ENCODE data around the gene DENND1A.

DENND1A gene

GRCh38 chr9:123880420-123880819, 49.5 kb downstream of the DENND1A start:
- Histone ChIP-seq H4K20me1 (ENCODE audit: insufficient read depth, low read length, poor library complexity, severe bottlenecking) (no peaks in the 10 kb centered on the region), H2AFZ (ENCODE audit: low read length) (no peak overlapping the region), H3K4me3 (ENCODE audit: low read length, poor library complexity, severe bottlenecking) (no peak overlapping the region), H3K36me3 (ENCODE audit: insufficient read depth, low read length) (peaks cover 7% of the 10 kb centered on the region; the same call in 1 of the 2 replicates), H3K4me1 (ENCODE audit: insufficient read depth, low read length, poor library complexity, severe bottlenecking) (no peaks in the 10 kb centered on the region), H3K9ac (ENCODE audit: low read depth, low read length, poor library complexity, severe bottlenecking) (no peak overlapping the region), H3K27me3 (ENCODE audit: insufficient read depth, low read length, poor library complexity, severe bottlenecking) (no peaks in the 10 kb centered on the region), H3K4me2 (ENCODE audit: low read depth, low read length, poor library complexity, severe bottlenecking) (no peak overlapping the region), H3K9me2 (replicated peaks; ENCODE audit: low read depth, low read length) (no peaks in the 10 kb centered on the region), H3F3A (ENCODE audit: low read depth) (no peaks in the 10 kb centered on the region), H3K9me3 (ENCODE audit: insufficient read depth, low read depth, low read length) (no peaks in the 10 kb centered on the region), H3K79me2 (ENCODE audit: insufficient read depth, low read length) (no peaks in the 10 kb centered on the region)
- TF ChIP-seq EZH2phosphoT487 (IDR thresholded peaks at IDR 0.05; ENCODE audit: borderline replicate concordance) (no peak), CTCF (conservative IDR thresholded peaks at IDR 0.05; ENCODE audit: low read length) (no peak)

DNA sequence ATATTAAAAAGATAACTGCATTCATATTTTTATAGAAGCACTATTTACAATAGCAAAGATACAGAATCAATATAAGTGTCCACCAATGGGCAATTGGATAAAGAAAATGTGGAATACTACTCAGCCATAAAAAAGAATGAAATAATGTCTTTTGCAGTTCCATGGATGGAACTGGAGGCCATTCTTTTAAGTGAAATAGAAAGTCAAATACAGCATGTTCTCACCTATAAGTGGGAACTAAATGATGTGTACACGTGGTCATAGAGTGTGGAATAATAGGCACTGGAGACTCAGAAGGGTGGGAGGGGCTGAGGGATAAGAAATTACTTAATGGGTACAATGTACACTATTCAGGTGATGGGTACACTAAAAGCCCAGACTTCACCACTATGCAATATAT, 53.2 kb downstream of the DENND1A start:
- Histone ChIP-seq H2AFZ (ENCODE audit: low read length) (no peak overlapping the region), H3K4me3 (ENCODE audit: low read length, poor library complexity, severe bottlenecking) (no peak overlapping the region), H3K9ac (ENCODE audit: low read depth, low read length, poor library complexity, severe bottlenecking) (no peak overlapping the region)

DNA sequence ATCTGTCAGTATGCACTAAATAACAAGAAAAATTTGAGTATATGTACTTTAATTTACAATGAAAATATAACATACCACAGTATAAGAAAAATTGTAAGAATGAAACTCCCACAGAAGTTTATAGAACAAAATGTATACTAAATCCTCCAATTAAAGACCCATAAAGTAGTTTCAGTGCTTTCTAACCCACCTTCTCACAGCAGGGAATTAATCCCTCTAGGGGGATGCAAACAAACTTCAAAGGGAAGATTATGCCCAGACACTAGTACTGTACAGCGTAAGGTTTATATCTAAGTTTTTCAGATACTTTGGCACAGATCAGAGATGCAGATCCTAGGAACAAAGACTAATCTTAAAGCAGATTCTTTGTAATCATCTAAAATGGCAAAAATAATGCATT, 57.2 kb downstream of the DENND1A start:
- Histone ChIP-seq H3K9me3 (ENCODE audit: insufficient read depth, low read depth, low read length) (no peaks in the 10 kb centered on the region), H3K4me1 (ENCODE audit: insufficient read depth, low read length, poor library complexity, severe bottlenecking) (no peaks in the 10 kb centered on the region), H3K4me3 (ENCODE audit: low read length, poor library complexity, severe bottlenecking) (no peak overlapping the region), H4K20me1 (ENCODE audit: insufficient read depth, low read length, poor library complexity, severe bottlenecking) (no peaks in the 10 kb centered on the region), H3K4me2 (ENCODE audit: low read depth, low read length, poor library complexity, severe bottlenecking) (no peak overlapping the region), H3K79me2 (ENCODE audit: insufficient read depth, low read length) (no peaks in the 10 kb centered on the region), H3K27me3 (ENCODE audit: insufficient read depth, low read length, poor library complexity, severe bottlenecking) (no peaks in the 10 kb centered on the region), H3K9me2 (replicated peaks; ENCODE audit: low read depth, low read length) (no peaks in the 10 kb centered on the region), H3F3A (ENCODE audit: low read depth) (no peaks in the 10 kb centered on the region), H2AFZ (ENCODE audit: low read length) (no peak overlapping the region), H3K36me3 (ENCODE audit: insufficient read depth, low read length) (peaks cover 7% of the 10 kb centered on the region; the same call in 1 of the 2 replicates), H3K9ac (ENCODE audit: low read depth, low read length, poor library complexity, severe bottlenecking) (no peak overlapping the region)
- no peak for TF ChIP-seq EZH2phosphoT487 (IDR thresholded peaks at IDR 0.05; ENCODE audit: borderline replicate concordance)
- no peak for TF ChIP-seq CTCF (conservative IDR thresholded peaks at IDR 0.05; ENCODE audit: low read length)

More for the DNA sequence above, 53.2 kb downstream of the DENND1A start:
- Histone ChIP-seq H4K20me1 (ENCODE audit: insufficient read depth, low read length, poor library complexity, severe bottlenecking) (no peaks in the 10 kb centered on the region), H3K4me1 (ENCODE audit: insufficient read depth, low read length, poor library complexity, severe bottlenecking) (no peaks in the 10 kb centered on the region), H3K79me2 (ENCODE audit: insufficient read depth, low read length) (no peaks in the 10 kb centered on the region), H3K27me3 (ENCODE audit: insufficient read depth, low read length, poor library complexity, severe bottlenecking) (no peaks in the 10 kb centered on the region), H3K9me3 (ENCODE audit: insufficient read depth, low read depth, low read length) (no peaks in the 10 kb centered on the region), H3F3A (ENCODE audit: low read depth) (no peaks in the 10 kb centered on the region), H3K36me3 (ENCODE audit: insufficient read depth, low read length) (peaks cover 7% of the 10 kb centered on the region; the same call in 1 of the 2 replicates), H3K4me2 (ENCODE audit: low read depth, low read length, poor library complexity, severe bottlenecking) (no peak overlapping the region), H3K9me2 (replicated peaks; ENCODE audit: low read depth, low read length) (no peaks in the 10 kb centered on the region)
- TF ChIP-seq EZH2phosphoT487 (IDR thresholded peaks at IDR 0.05; ENCODE audit: borderline replicate concordance) (no peak), CTCF (conservative IDR thresholded peaks at IDR 0.05; ENCODE audit: low read length) (no peak)
